Glomerular visceral epithelial cell (primary cell): ENCODE data around the gene CDH2.

Experiments
- DNase-seq: peaks from one replicate; pipeline ENCODE4 v3.0.0-alpha.2; 2016; ENCODE audit errors: extremely low spot score

Gene CDH2

GRCh38 chr18:28127763-28128658 lies 48.9 kb downstream of the CDH2 start:
- DNase-seq: peak; percentile 56

- no peak for DNase-seq
These were observed 49.7 kb downstream of the CDH2 start for GRCh38 chr18:28127228-28127627.

- no peak for DNase-seq
These were observed 50.2 kb downstream of the CDH2 start for GRCh38 chr18:28126768-28127167.

GRCh38 chr18:28125051-28125450 lies 51.9 kb downstream of the CDH2 start:
- no peak for DNase-seq

- no peak for DNase-seq
These were observed 52.5 kb downstream of the CDH2 start for GRCh38 chr18:28124131-28125029.

GRCh38 chr18:28123401-28124030 lies 53.4 kb downstream of the CDH2 start:
- DNase-seq: no peak

- DNase-seq: no peak
These were observed 56.0 kb downstream of the CDH2 start for GRCh38 chr18:28120828-28121515.

GRCh38 chr18:28116461-28116860 lies 60.5 kb downstream of the CDH2 start:
- no peak for DNase-seq

GRCh38 chr18:28115149-28115550 lies 61.8 kb downstream of the CDH2 start:
- DNase-seq: peak; percentile 99

- peak; percentile 80 for DNase-seq
These were observed 62.5 kb downstream of the CDH2 start for GRCh38 chr18:28114472-28114871.

GRCh38 chr18:28113271-28114029 lies 63.5 kb downstream of the CDH2 start:
- DNase-seq: no peak

- DNase-seq: peak; percentile 85
These were observed 64.9 kb downstream of the CDH2 start for GRCh38 chr18:28112056-28112470.

GRCh38 chr18:28110924-28111323 lies 66.0 kb downstream of the CDH2 start:
- DNase-seq: no peak

- DNase-seq: no peak
These were observed 67.0 kb downstream of the CDH2 start for GRCh38 chr18:28109781-28110560.

- peak; percentile 57 for DNase-seq
These were observed 68.1 kb downstream of the CDH2 start for GRCh38 chr18:28108814-28109213.

- no peak for DNase-seq
These were observed 68.7 kb downstream of the CDH2 start for GRCh38 chr18:28108254-28108653.

- no peak for DNase-seq
These were observed 77.7 kb downstream of the CDH2 start for GRCh38 chr18:28099237-28099636.

- no peak for DNase-seq
These were observed 81.3 kb downstream of the CDH2 start for GRCh38 chr18:28095631-28096030.

GRCh38 chr18:28095041-28095440 lies 81.9 kb downstream of the CDH2 start:
- no peak for DNase-seq

- no peak for DNase-seq
These were observed 85.7 kb downstream of the CDH2 start for GRCh38 chr18:28091197-28091596.
